Spleen (tissue), 11 donors: ENCODE results near the gene JADE3. TPM values are rescaled to one million over a fixed set of nuclear protein-coding genes. Genes with fewer than 3 reads are reported as not detected.
A peak's percentile ranks its signal among the peaks of the same experiment; 100 is the strongest.
"Not testable (repeated sequence)": the region's sequence is repeated elsewhere in the genome, so short reads cannot be mapped to it uniquely, and the experiment has no call there.

ENCODE experiments used
- DNase-seq: peaks from one replicate; pipeline ENCODE4 v3.0.0-alpha.2; 2020
- H3K27ac ChIP-seq, 8 donors: fragments of 200-600 bp; sonication (generic) in 7 of 8; 1 replicate in 4 of 8; 2 replicates in 4 of 8; pipeline versions ENCODE4 v1.5.0 to v1.8.0; 2016 to 2021; ENCODE audit warnings: inconsistent platforms in 4 of 8, mild to moderate bottlenecking in 4 of 8, moderate library complexity in 1 of 8
- H3K27me3 ChIP-seq, 7 donors: fragments of 200-600 bp; sonication (generic) in 6 of 7; replicated peaks in 1 of 7; 1 replicate in 4 of 7; 2 replicates in 3 of 7; pipeline versions ENCODE4 v1.5.0 to v1.8.0; 2016 to 2021; ENCODE audit warnings: inconsistent platforms in 3 of 7, mild to moderate bottlenecking in 1 of 7
- H3K36me3 ChIP-seq, 6 donors: fragments of 200-600 bp; sonication (generic) in 5 of 6; 1 replicate in 4 of 6; 2 replicates in 2 of 6; pipeline versions ENCODE4 v1.5.0 to v1.8.0; 2016 to 2021; ENCODE audit warnings: inconsistent platforms in 2 of 6
- H3K4me1 ChIP-seq, 6 donors: fragments of 200-600 bp; sonication (generic) in 5 of 6; 1 replicate in 3 of 6; 2 replicates in 3 of 6; pipeline versions ENCODE4 v1.5.0 to v1.8.0; 2016 to 2021; ENCODE audit warnings: inconsistent platforms in 3 of 6
- H3K4me3 ChIP-seq, 8 donors: fragments of 200-600 bp; sonication (generic) in 7 of 8; 1 replicate in 4 of 8; 2 replicates in 4 of 8; pipeline versions ENCODE4 v1.5.0 to v1.8.0; 2016 to 2021; ENCODE audit warnings: inconsistent platforms in 4 of 8, mild to moderate bottlenecking in 4 of 8, moderate library complexity in 2 of 8
- H3K9me3 ChIP-seq, 8 donors: fragments of 200-600 bp; sonication (generic) in 7 of 8; 1 replicate in 4 of 8; 2 replicates in 4 of 8; pipeline versions ENCODE4 v1.5.0 to v1.8.0; 2016 to 2021; ENCODE audit warnings: inconsistent platforms in 4 of 8
- CTCF ChIP-seq, 11 experiments: fragments of 200-600 bp in 7 of 11; fragments of 450-650 bp in 4 of 11; sonication (generic) in 4 of 11; IDR thresholded peaks in 8 of 11; conservative IDR thresholded peaks in 3 of 11; 1 replicate in 7 of 11; 2 replicates in 4 of 11; pipeline versions ENCODE4 v1.4.0 to v1.8.0; 2016 to 2021; ENCODE audit warnings: antibody characterized with exemption in 11 of 11, inconsistent platforms in 4 of 11, mild to moderate bottlenecking in 1 of 11
- POLR2A ChIP-seq, 3 donors: fragments of 450-650 bp; IDR thresholded peaks; one replicate each; pipeline ENCODE4 v1.5.1; 2017; ENCODE audit warnings: antibody characterized with exemption in 3 of 3, mild to moderate bottlenecking in 1 of 3
- POLR2AphosphoS5 ChIP-seq, 3 donors: sonication (generic); formaldehyde crosslinking; IDR thresholded peaks; one replicate each; pipeline ENCODE4 v1.5.1; 2017; ENCODE audit warnings: antibody characterized with exemption in 3 of 3
- WGBS, 5 donors: extraction: QIAGEN DNeasy Blood & Tissue Kit in 3 of 5; methylation state at CpG; one replicate each; pipeline versions ENCODE4 v1.1.5 to v1.1.7; 2013 to 2018; 5-methylcytosine and 5-hydroxymethylcytosine counted together
- intact Hi-C: fragments of 100-400 bp; cut with DNase I; formaldehyde crosslinking; loops from one replicate; pipeline ENCODE4 v1.15.0; 2023; ENCODE audit warnings: low total_unique reads
- polyA plus RNA-seq, 3 donors: library from polyadenylated mRNA; stranded (reverse); fragments of 200-250 nt; gene quantifications; one replicate each; pipeline ENCODE4 v1.2.1, GENCODE V29; 2013
- total RNA-seq, 7 donors: library from RNA; depleted of rRNA in 3 of 7; stranded (reverse); fragments of >200 nt in 3 of 7; fragmentation: NEBNext Ultra II Directional in 4 of 7; extraction: Animal tissue kit (Norgen Biotek cat#: 25700) in 4 of 7; gene quantifications; one replicate each; pipeline versions ENCODE4 v1.1.0 to v1.2.1, GENCODE V29; 2016 to 2021
- donor health status: healthy with polysubstance abuse.
- donor health status: DM: no; HTN: no; CAD: no; lungs with moderate emphysema.
- donor health status: DM: no; HTN: no; CAD: no.
- donor health status: Bipolar disorder and iron deficiency.
- donor health status: healthy.
- donor health status: DM: no; HTN: no; CAD: no.
- donor health status: DM: yes; HTN: yes; CAD: no.

The JADE3 gene
- total and polyA plus RNA-seq, 10 donors = 6.0 to 15.6 (median 11.4) TPM

GRCh38 chrX:46961574-46962283 lies 49.5 kb downstream of the JADE3 start:
- Histone ChIP-seq H3K27ac (peak overlapping the region in 6 of 8 donors; percentile 22 to 81 (median 72)), H3K9me3 (no peaks in the 10 kb centered on the region), H3K4me1 (peaks cover 0 to 21% (median 0%) of the 10 kb centered on the region in 6 donors), H3K27me3 (peaks cover 0 to 5% (median 0%) of the 10 kb centered on the region in 7 donors), H3K4me3 (no peak overlapping the region), H3K36me3 (no peaks in the 10 kb centered on the region)
- intact Hi-C loops = no loop called here
- DNase-seq = no peak
- 51 to 64% (median 61%) methylated on average over 7 of the region's 7 CpGs for WGBS, 5 donors
- TF ChIP-seq CTCF (IDR thresholded peaks at IDR 0.05 in 8 of 11, conservative IDR thresholded peaks at IDR 0.05 in 3 of 11) = no peak
- TF ChIP-seq POLR2AphosphoS5 (IDR thresholded peaks at IDR 0.05) = no peak
- no peak for TF ChIP-seq POLR2A (IDR thresholded peaks at IDR 0.05)

- peaks cover 0 to 11% (median 0%) of the 10 kb centered on the region in 6 donors for H3K4me1 ChIP-seq
- H3K4me3 ChIP-seq = no peak overlapping the region
- no peak for TF ChIP-seq POLR2AphosphoS5 (IDR thresholded peaks at IDR 0.05)
- TF ChIP-seq CTCF (IDR thresholded peaks at IDR 0.05 in 8 of 11, conservative IDR thresholded peaks at IDR 0.05 in 3 of 11) = no peak
- no peak for TF ChIP-seq POLR2A (IDR thresholded peaks at IDR 0.05)
- intact Hi-C loops = no loop called here
- DNase-seq = no peak
- H3K9me3 ChIP-seq = no peaks in the 10 kb centered on the region
- H3K36me3 ChIP-seq = no peaks in the 10 kb centered on the region
- H3K27me3 ChIP-seq = no peaks in the 10 kb centered on the region
- H3K27ac ChIP-seq = peak overlapping the region in 3 of 8 donors; percentile 63 to 81 (median 71)
- 63 to 82% (median 81%) methylated on average over 1 of the region's 1 CpG for WGBS, 5 donors
Measured at GRCh38 chrX:46965125-46965758, 53.0 kb downstream of the JADE3 start.

- Histone ChIP-seq H3K4me1 (peaks cover 0 to 5% (median 0%) of the 10 kb centered on the region in 6 donors), H3K36me3 (no peaks in the 10 kb centered on the region), H3K27ac (peak overlapping the region in 5 of 8 donors; percentile 38 to 71 (median 63)), H3K27me3 (no peaks in the 10 kb centered on the region), H3K4me3 (no peak overlapping the region), H3K9me3 (no peaks in the 10 kb centered on the region)
- WGBS, 5 donors = 49 to 68% (median 59%) methylated on average over 4 of the region's 4 CpGs
- TF ChIP-seq CTCF (IDR thresholded peaks at IDR 0.05 in 8 of 11, conservative IDR thresholded peaks at IDR 0.05 in 3 of 11) (no peak), POLR2A (IDR thresholded peaks at IDR 0.05) (no peak), POLR2AphosphoS5 (IDR thresholded peaks at IDR 0.05) (no peak)
- DNase-seq = no peak
- intact Hi-C loops = no loop called here
Measured at GRCh38 chrX:46967547-46967946, 55.3 kb downstream of the JADE3 start.

GRCh38 chrX:46977046-46977445 lies 64.8 kb downstream of the JADE3 start:
- intact Hi-C loops, H3K27me3 ChIP-seq: not testable (repeated sequence)
- 85 to 100% (median 89%) methylated on average over 3 to 4 of the region's 4 CpGs for WGBS, 5 donors

More at GRCh38 chrX:46977046-46977445, 64.8 kb downstream of the JADE3 start:
- H3K36me3 ChIP-seq, H3K9me3 ChIP-seq, H3K4me1 ChIP-seq, DNase-seq, H3K4me3 ChIP-seq, H3K27ac ChIP-seq: not testable (repeated sequence)
